ENCODE data around the gene CNNM4.
A peak's percentile ranks its signal among the peaks of the same experiment; 100 is the strongest.

CNNM4 gene

DNA sequence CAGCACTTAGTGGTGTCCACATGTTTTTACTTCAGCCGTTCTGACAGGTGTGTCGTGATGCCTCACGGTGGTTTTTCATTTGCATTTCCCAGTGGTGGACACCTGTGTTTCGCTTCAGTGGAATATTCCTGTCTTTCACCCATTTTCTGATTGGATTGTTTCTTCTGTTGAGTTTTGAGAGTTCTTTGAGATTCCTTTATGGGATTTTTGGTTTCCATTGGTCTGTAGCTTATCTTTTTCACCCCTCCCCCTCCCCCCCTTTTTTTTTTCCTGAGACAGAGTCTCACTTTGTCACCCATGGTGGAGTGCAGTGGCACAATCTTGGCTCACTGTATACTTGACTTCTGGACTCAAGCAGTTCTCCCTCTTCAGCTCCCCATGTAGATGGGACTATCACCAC is 75.1 kb downstream of the CNNM4 start:
- DNase-seq (ENCODE audit: low spot score) (no peak), ATAC-seq (ENCODE audit: low read depth) (no peak)
- Histone ChIP-seq H3K27ac (ENCODE audit: poor library complexity, severe bottlenecking) (no peak overlapping the region), H3K4me1 (ENCODE audit: insufficient read depth, poor library complexity, severe bottlenecking) (peaks cover 9% of the 10 kb centered on the region), H3K9me3 (ENCODE audit: severe bottlenecking) (no peaks in the 10 kb centered on the region), H3K27me3 (ENCODE audit: insufficient read depth, poor library complexity, severe bottlenecking) (no peaks in the 10 kb centered on the region), H3K4me3 (ENCODE audit: severe bottlenecking) (no peak overlapping the region), H3K36me3 (ENCODE audit: low read depth) (peaks cover 21% of the 10 kb centered on the region)
- TF ChIP-seq, protein P1, sequence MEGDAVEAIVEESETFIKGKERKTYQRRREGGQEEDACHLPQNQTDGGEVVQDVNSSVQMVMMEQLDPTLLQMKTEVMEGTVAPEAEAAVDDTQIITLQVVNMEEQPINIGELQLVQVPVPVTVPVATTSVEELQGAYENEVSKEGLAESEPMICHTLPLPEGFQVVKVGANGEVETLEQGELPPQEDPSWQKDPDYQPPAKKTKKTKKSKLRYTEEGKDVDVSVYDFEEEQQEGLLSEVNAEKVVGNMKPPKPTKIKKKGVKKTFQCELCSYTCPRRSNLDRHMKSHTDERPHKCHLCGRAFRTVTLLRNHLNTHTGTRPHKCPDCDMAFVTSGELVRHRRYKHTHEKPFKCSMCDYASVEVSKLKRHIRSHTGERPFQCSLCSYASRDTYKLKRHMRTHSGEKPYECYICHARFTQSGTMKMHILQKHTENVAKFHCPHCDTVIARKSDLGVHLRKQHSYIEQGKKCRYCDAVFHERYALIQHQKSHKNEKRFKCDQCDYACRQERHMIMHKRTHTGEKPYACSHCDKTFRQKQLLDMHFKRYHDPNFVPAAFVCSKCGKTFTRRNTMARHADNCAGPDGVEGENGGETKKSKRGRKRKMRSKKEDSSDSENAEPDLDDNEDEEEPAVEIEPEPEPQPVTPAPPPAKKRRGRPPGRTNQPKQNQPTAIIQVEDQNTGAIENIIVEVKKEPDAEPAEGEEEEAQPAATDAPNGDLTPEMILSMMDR (IDR thresholded peaks at IDR 0.05; ENCODE audit: poor library complexity, severe bottlenecking) = no peak

DNA sequence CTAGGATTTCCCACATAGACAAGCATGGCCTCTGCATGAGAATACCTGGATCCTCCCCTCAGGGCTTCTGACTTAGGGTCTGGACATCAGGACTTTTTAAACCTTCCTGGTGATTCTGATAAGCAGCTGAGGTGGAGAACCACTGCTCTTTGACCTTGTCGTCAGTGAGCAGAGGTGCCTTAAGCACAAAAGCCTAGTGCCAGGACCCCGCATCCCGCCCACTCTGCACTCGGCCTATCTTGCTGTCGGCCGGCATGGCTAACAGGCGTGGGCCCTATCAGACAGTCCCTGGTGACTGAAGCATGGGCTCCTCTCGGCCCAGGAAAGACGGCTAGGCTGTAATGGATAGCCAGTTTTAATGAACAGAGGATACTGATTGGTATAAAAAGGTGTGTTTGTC is 76.9 kb downstream of the CNNM4 start:
- ATAC-seq (ENCODE audit: low read depth) (no peak), DNase-seq (ENCODE audit: low spot score) (no peak)
- Histone ChIP-seq H3K27me3 (ENCODE audit: insufficient read depth, poor library complexity, severe bottlenecking) (no peaks in the 10 kb centered on the region), H3K9me3 (ENCODE audit: severe bottlenecking) (no peaks in the 10 kb centered on the region), H3K36me3 (ENCODE audit: low read depth) (peaks cover 9% of the 10 kb centered on the region; the same call in 1 of the 2 replicates), H3K4me3 (ENCODE audit: severe bottlenecking) (no peak overlapping the region), H3K27ac (ENCODE audit: poor library complexity, severe bottlenecking) (no peak overlapping the region), H3K4me1 (ENCODE audit: insufficient read depth, poor library complexity, severe bottlenecking) (peaks cover 7% of the 10 kb centered on the region)
- TF ChIP-seq, protein P1 (IDR thresholded peaks at IDR 0.05; ENCODE audit: poor library complexity, severe bottlenecking) = no peak

DNA sequence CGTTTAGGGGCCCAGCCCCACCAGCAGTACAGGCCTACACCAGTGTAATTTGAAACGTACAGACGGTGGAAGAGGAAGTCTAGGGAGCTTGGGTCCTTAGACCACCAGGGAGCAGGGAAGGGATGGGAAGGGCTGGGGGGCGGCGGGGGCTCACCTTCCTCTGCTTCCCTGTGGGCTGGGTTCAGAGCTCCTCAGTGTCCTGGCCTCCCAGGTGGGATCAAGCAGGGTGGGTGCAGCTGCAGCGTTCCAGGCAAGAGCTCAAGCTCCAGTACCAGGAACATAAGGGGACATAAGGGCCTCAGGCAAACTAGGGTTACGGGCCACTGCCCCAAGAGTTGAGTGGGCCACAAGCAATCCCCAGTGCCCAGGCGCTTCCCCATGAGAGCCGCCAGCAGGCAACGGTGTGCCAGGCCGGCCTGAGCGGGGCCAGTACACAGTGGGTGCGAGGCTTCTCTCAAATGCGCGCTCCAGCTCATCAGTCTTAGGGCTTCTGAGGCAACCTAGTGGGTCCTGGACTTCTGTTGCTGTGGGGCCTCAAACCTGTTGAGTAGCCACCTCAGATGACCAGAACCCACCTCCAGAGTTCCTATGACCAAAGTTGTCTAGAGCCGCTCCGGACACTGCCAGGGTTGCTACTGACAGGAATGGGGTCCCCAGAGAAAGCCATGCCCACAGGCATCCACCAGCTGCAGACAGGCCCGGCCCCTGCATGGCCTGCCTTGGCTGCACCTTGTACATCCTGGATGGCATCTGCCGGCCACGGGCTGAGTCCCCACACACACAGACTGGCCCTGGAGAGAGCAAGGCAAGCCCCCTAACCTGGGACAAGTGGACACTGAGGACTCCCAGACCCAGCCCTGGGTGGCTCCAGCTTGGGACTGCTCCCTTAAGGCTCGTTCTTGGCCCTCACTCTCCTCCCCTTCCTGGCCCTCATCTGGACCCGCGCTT is 77.9 kb downstream of the CNNM4 start:
- Histone ChIP-seq H3K27ac (ENCODE audit: poor library complexity, severe bottlenecking) (no peak overlapping the region), H3K27me3 (ENCODE audit: insufficient read depth, poor library complexity, severe bottlenecking) (no peaks in the 10 kb centered on the region), H3K4me3 (ENCODE audit: severe bottlenecking) (no peak overlapping the region), H3K4me1 (ENCODE audit: insufficient read depth, poor library complexity, severe bottlenecking) (no peaks in the 10 kb centered on the region), H3K9me3 (ENCODE audit: severe bottlenecking) (no peaks in the 10 kb centered on the region), H3K36me3 (ENCODE audit: low read depth) (0 out of 2 replicates have a peak, but pooled peaks cover under 1% of the 10 kb centered on the region)
- ATAC-seq (ENCODE audit: low read depth) (no peak), DNase-seq (ENCODE audit: low spot score) (no peak)
- TF ChIP-seq, protein P1 (IDR thresholded peaks at IDR 0.05; ENCODE audit: poor library complexity, severe bottlenecking) = no peak

DNA sequence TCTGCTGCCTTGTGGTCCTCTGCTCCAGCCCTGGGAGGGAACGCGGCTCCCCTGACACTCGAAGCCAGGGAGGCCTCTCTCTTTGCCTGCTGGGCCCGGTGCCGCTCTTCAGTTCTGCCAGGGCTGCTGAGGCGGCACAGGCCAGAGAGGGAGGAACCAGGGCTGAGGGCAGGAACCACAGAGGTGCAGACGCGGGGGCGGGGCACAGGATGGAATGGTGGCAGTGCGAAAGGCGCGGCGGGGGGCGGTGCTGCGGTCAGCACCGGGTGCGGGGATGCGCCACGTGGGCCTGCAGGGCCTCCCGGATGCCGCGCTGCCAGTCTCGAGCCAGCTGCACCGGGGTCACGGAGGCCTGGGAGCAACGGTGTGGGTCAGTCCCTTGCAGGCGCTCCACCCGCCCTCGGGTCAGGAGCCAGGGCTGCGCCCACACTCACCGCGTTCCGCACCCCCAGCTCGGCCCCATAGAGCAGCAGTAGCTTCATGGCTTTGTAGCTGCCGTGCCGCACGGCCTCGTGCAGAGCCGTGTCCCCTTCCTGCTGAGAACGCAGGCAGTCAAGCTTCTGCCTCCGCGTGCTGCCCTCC is 78.7 kb downstream of the CNNM4 start:
- no peak for DNase-seq (ENCODE audit: low spot score)
- H3K4me1 ChIP-seq (ENCODE audit: insufficient read depth, poor library complexity, severe bottlenecking) = no peaks in the 10 kb centered on the region
- ATAC-seq (ENCODE audit: low read depth) = peak; percentile 33; the same call in 2 of the 3 replicates
- no peak overlapping the region for H3K27ac ChIP-seq (ENCODE audit: poor library complexity, severe bottlenecking)
- H3K4me3 ChIP-seq (ENCODE audit: severe bottlenecking) = no peak overlapping the region
- TF ChIP-seq, protein P1 (IDR thresholded peaks at IDR 0.05; ENCODE audit: poor library complexity, severe bottlenecking) = no peak
- H3K36me3 ChIP-seq (ENCODE audit: low read depth) = no peaks in the 10 kb centered on the region
- H3K9me3 ChIP-seq (ENCODE audit: severe bottlenecking) = no peaks in the 10 kb centered on the region
- no peaks in the 10 kb centered on the region for H3K27me3 ChIP-seq (ENCODE audit: insufficient read depth, poor library complexity, severe bottlenecking)

Measured in RWPE2 (cell line).